ENCODE data around the gene NID2.

NID2 gene

DNA sequence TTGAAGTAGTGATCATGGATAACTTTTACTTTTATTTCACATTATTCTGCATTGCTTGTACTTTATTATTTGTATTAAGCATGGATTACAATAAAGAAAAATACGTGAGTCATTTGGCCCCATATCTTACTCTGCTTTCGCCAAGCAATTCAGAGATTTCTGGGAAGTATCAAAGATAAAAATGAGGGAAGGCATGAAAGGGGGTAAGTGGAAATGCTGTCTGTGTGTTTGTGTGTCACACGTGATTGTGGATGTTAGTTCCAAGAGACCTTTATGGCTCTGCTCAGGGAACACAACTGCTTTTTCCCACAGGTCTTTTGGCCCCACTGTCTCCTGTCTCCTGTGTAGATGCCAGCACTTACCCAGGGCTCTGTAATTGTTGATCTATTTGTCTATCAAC lies 10.5 kb downstream of the NID2 start:
- DNase-seq (ENCODE audit: low spot score): no peak
- TF ChIP-seq, protein P1, sequence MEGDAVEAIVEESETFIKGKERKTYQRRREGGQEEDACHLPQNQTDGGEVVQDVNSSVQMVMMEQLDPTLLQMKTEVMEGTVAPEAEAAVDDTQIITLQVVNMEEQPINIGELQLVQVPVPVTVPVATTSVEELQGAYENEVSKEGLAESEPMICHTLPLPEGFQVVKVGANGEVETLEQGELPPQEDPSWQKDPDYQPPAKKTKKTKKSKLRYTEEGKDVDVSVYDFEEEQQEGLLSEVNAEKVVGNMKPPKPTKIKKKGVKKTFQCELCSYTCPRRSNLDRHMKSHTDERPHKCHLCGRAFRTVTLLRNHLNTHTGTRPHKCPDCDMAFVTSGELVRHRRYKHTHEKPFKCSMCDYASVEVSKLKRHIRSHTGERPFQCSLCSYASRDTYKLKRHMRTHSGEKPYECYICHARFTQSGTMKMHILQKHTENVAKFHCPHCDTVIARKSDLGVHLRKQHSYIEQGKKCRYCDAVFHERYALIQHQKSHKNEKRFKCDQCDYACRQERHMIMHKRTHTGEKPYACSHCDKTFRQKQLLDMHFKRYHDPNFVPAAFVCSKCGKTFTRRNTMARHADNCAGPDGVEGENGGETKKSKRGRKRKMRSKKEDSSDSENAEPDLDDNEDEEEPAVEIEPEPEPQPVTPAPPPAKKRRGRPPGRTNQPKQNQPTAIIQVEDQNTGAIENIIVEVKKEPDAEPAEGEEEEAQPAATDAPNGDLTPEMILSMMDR (IDR thresholded peaks at IDR 0.05): no peak
- H3K27ac ChIP-seq: peak overlapping the region in 1 of 2 donors; percentile 16
- no peak overlapping the region for H3K4me3 ChIP-seq

DNA sequence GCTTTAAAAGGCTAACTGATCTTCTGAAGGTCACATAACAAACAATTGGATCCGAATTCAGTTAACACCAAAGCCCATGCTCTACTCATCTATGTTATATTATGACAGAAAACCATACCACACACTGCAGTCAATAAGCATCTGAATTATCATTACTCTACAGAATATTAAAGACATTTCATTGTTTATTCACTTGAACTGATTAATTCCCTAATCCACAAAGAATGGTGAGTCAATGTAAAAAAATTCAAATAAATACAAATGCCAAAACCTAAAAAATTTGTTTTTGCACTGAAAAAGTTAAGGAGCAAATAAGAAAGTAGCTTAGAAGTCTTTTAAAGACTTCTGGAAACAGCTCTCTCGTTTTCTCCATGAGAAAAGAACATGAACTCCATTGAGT lies 13.7 kb downstream of the NID2 start:
- DNase-seq (ENCODE audit: low spot score): no peak
- H3K27ac ChIP-seq: no peak overlapping the region
- H3K4me3 ChIP-seq: no peak overlapping the region
- TF ChIP-seq, protein P1 (IDR thresholded peaks at IDR 0.05): no peak

DNA sequence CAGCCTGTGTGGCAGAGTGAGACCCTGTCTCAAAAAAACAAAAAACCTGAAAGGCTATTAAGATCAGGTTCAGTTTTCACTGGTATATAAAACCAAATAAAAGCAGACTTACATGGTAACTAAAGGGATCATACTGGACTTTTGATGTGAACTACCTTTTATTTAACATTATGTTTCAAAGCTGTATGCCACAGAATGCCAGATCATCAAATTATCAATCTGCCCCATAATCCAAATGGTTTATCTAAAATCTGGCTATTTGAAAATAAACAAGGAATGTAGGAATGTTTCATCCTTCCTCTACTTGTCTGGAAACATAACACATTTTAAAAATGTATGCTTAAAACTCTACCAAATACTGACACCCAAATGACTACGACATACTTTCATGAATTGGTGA lies 14.2 kb downstream of the NID2 start:
- peak overlapping the region in 1 of 2 donors; percentile 56 for H3K27ac ChIP-seq
- TF ChIP-seq, protein P1 (IDR thresholded peaks at IDR 0.05): no peak
- no peak for DNase-seq (ENCODE audit: low spot score)
- H3K4me3 ChIP-seq: no peak overlapping the region

DNA sequence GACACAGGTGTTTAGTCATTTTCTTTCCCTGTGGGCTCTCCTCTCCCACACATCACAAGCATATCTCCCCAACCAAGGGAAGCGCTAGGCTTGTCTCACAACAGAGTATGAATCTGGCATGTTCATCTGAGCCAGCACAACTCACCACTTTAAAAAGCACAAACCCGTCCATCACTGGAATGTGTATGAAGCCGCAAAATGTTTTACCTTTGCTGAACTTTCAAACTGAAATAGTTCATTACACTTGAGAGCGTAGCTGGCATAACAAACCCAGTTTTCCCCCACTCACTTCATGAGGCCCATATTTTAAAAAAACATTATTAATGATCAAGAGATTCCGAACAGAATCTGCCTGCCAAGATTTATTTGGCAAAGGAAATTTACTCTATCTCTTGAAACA lies 15.8 kb downstream of the NID2 start:
- TF ChIP-seq, protein P1 (IDR thresholded peaks at IDR 0.05): no peak
- peak overlapping the region in 1 of 2 donors; percentile 57 for H3K27ac ChIP-seq
- no peak for DNase-seq (ENCODE audit: low spot score)
- no peak overlapping the region for H3K4me3 ChIP-seq

DNA sequence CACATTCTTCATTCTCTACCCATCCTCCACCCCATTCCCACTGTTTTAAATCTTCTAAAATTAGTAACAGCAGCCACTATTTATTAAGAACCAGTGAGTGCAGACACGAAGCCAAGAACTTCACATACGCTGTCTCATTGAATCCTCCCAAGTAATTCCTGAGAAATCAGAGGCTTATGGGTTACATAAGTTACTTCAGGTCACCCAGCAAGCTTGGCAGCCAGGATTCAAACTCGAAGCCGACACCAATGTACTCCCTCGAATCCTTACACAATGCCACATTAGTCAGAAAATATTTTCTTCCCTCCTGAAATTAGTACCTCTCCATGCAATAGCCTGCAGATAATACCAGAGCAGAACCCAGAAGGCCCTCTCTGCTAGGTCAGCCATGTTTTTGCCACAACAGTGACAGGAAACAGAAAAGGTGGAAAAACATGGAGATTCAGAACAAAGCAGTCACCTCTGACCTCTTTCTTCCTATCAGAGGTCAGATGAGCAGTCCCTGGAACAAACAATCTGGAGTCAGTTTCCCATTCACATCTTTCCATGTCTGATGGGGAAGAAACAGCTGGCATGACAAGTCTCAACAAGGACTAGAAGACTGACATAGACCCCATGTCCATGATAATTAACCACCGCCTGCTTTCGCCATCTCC lies 16.4 kb downstream of the NID2 start:
- TF ChIP-seq, protein P1 (IDR thresholded peaks at IDR 0.05): no peak
- H3K4me3 ChIP-seq: no peak overlapping the region
- peak overlapping the region; percentile 16 to 57 for H3K27ac ChIP-seq
- DNase-seq (ENCODE audit: low spot score): no peak

DNA sequence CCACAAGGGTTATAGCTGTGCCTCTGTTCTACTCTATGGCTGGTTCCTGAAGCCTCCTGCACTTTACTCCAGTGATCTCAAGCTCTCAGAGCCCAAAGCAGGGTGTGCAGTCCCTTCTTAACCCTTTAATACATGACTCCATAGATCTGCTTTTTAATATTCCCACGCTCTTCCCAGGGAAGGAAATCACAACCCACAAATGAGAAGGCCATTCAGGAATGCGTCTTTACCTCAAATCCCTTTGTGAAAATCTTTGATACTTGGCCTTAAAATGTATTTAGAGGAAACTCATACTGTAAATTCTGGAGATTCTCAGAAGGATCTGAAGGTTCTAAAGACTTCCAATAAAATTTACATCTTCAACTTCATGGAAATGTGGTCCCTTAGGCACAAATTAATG lies 17.0 kb downstream of the NID2 start:
- DNase-seq (ENCODE audit: low spot score): no peak
- no peak overlapping the region for H3K4me3 ChIP-seq
- TF ChIP-seq, protein P1 (IDR thresholded peaks at IDR 0.05): no peak
- H3K27ac ChIP-seq: peak overlapping the region; percentile 16 to 57

DNA sequence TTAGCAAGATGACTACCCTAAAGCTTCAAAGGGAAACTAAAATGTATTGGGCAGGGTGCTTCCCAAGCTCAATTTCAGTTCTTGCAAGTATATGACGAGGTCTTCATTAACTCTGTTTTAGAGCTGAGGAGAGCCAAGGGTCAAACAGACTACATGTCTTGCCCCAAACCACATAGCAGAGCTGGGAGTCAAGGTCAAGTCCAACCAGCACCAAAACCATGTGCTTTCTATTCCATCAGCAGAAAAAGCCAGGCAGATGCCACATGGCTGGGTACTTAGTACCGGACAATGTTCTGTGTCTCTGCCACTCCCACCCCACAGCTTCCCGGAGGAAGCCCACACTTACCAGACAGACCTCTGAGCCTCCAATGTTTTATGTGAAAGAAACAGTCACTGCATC lies 17.6 kb downstream of the NID2 start:
- peak overlapping the region; percentile 5 for H3K4me3 ChIP-seq
- H3K27ac ChIP-seq: peak overlapping the region in 1 of 2 donors; percentile 57
- TF ChIP-seq, protein P1 (IDR thresholded peaks at IDR 0.05): no peak
- no peak for DNase-seq (ENCODE audit: low spot score)

Data from coronary artery (tissue), 2 donors.